Measurements from ENCODE around the gene ERBB4.

ERBB4 gene

GRCh38 chr2:211981451-211981850 lies 557.2 kb downstream of the ERBB4 start:
- no peak for DNase-seq

- DNase-seq: no peak
These were observed 562.5 kb downstream of the ERBB4 start for GRCh38 chr2:211976076-211976475.

DNA sequence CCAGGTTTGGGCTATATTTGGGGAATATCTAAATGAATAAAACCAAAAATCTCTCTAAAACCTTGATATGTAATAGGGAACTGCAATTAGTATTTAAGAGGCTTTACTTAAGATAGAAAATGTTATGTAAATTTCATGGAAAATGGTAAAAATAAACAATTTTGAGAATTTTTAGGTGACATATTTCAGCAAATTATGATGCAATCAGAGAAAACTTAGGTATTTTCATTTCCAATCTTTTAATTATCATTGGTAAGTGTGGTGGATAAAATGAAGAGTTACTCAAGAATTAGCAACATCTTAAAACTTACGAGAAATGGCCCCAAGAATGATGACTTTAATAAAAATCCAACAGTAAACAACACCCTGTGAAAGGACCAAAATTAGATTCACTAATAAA lies 571.4 kb downstream of the ERBB4 start:
- no peak for DNase-seq

DNA sequence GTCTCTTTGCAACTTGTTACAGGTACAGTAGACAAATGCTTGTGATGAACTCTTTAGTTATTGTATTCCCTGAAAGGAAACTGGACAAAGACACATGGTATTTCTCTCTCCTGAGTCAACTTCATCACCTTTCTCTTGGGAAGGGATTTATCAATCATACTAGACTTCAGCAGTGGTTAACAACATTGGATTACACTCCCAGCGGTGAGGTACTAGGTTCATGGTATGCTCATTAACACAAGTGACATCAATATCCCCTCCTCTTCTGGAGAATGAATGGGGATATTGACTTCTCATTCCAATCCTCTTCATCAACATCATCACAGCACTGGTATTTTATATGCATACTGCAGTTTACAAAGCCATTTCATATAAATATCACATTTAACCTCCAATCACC lies 574.6 kb downstream of the ERBB4 start:
- no peak for DNase-seq

DNA sequence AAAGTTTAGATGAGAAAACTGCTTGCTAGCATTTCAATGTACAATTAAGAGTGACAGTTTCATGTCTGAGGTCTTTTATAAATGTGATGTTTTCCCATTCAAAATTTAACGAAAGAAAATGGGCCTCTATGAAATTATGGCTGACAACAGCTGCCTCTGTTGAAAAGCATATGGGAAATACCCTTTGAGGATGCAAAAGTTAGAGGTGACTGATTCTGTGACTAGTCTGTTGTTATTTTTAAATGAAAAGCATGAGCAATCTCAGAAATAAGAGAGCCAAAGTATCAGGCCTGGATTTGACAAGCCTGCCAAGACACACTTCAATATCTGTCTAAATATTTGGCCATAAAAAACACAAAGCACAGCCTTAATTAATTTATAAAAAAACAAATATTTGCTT lies 580.8 kb downstream of the ERBB4 start:
- no peak for DNase-seq

DNA sequence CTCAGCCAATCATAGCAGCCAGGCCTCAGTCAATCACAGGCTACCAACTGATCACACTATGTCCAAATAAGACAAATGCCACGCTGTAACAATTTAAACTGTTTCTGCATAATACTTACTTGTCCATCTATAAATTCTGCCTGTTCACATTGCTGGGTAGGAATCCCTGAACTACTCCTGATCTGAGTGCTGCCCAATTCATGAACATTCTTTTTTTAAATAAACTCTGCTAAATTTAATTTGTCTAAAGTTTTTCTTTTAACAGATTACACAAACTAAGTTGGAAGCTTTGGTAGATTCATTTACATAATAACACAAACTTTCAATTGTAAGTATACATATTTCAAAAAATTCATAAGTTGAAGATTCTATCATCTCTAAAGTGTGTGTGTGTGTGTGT lies 583.0 kb downstream of the ERBB4 start:
- DNase-seq: no peak

DNA sequence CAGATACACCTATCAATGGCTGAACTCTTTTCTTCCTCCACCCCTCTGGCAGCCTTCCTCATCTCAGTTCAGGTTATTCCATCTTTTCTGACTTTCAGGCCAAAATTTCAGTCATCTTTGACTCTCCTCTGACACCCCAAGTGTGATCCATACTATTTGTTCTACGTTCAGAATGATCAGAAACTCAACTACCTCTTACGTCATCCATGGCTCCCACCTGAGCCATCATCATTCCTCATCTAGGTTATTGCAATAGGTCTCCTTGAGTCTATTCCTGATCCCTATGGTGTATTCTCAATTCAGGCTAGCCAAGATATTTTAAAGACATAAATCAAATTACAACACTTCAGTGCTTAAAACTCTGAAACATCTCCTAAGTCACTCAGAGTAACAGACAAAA lies 589.7 kb downstream of the ERBB4 start:
- no peak for DNase-seq

GRCh38 chr2:211946960-211947359 lies 591.6 kb downstream of the ERBB4 start:
- no peak for DNase-seq

DNA sequence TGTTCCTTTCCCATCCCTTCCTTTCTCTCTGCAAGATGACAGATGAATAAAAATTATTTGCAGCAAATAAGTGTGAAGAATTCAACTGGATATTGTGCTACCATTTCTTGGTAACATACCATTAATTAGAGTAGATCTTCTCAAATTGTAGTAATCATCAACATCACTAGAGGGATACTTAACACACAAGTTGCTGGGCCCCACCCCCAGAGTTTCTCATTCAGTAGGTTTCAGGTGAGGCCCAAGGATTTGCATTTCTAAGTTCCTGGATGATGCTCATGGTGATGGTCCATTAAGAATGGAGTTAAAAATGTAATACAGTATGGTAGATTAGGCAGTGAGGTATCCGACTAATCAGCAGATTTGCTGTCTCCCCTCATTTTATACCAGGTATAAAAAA lies 594.0 kb downstream of the ERBB4 start:
- DNase-seq: no peak

GRCh38 chr2:211942153-211942552 lies 596.4 kb downstream of the ERBB4 start:
- DNase-seq: no peak

- DNase-seq: peak; percentile 72
These were observed 597.3 kb downstream of the ERBB4 start for GRCh38 chr2:211941216-211941747.

- DNase-seq: no peak
These were observed 599.4 kb downstream of the ERBB4 start for GRCh38 chr2:211939177-211939576.

DNA sequence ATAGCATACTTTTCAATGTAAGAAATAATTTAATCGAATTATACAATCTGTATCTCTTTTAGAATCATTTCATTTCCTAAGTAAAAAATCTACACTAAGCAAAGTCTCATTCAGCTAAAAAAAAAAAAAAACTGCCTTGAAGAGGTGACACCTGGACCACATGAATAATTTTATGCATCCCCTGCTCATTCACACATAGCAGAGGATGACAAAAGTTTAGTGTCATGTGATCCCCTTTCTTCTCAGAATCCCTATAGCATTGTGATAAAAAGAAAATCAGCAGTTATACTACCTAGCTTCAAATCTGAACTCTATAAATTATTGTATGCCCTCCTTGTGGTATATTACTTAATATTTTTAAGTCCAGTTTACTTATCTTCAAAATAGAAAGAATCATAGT lies 603.8 kb downstream of the ERBB4 start:
- DNase-seq: no peak

DNA sequence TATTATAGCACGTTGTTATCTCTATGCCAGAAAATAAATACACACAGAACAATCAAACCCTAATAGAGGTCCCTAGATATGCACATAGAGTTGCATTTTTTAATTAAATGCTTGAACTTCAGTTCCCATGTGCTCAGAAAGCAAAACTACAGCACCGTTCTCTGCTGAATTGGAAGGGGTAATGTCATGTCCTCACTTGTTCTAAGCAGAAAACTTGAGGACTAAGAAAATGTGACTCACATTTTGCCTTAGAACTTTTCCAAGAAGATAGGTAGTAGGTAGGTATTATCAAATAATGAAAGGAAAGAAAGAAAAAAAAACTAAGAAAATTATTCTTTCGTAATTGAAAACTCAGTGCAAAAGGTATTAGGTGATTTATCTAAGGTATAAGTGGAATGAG lies 607.3 kb downstream of the ERBB4 start:
- DNase-seq: no peak

DNA sequence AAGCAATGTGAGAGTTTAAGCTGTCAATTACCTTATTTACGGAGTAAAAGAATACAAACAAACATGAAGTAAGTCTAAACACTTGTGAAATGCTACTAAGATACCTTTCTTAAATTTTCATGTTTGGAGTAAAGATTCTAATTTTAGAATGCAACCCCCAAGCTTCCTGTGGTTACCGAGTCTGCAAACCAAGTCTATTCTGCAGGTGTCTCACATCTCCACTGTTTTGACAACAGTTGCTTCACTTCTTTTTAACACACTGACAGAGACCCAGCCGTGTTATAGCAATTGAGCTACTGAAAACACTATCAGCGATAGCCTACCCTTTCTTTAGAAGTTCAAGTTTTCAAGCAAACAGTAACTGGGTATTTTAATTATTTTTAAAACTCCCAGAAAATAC lies 608.3 kb downstream of the ERBB4 start:
- DNase-seq: no peak

- DNase-seq: no peak
These were observed 610.4 kb downstream of the ERBB4 start for GRCh38 chr2:211928201-211928600.

GRCh38 chr2:211923019-211923418 lies 615.6 kb downstream of the ERBB4 start:
- no peak for DNase-seq

DNA sequence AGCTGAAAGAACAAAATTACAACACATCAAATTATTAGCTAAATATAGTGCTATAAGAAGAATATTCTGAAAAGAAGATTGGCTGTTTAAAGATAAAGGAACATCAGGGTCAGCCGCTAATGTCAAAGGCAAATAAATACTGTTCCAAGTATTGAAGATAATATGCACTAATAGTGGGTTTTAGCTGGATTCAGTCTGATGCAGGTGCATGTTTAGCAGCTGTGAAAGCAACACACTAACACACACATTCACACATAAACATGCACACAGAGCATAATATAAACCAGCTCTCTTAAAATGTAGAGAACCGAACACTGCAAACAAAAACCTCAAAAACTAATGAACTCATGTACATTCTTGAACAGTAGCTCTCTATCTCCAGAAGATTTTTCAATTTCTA lies 634.6 kb downstream of the ERBB4 start:
- DNase-seq: no peak

GRCh38 chr2:211901226-211901846 lies 637.3 kb downstream of the ERBB4 start:
- no peak for DNase-seq

DNA sequence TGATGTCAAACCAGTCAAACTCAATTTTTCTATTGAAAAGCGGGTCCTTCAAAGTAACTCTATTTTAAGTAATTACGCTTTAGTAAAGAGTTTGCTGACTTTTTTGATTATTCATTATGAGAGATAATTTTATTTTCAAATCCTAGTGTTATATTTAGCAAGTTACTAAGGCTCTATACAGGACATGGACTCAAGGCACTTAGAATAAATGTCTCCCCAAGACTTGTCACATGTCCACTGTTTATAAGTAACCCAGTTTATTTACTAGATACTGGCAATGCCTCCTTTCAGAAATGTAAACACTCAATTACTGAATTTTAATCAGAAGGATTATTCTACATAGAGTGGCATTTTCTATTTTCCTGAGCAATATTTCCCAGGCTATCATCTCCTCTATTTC lies 638.1 kb downstream of the ERBB4 start:
- no peak for DNase-seq

GRCh38 chr2:211900000-211900399 lies 638.6 kb downstream of the ERBB4 start:
- peak; percentile 28 for DNase-seq

DNA sequence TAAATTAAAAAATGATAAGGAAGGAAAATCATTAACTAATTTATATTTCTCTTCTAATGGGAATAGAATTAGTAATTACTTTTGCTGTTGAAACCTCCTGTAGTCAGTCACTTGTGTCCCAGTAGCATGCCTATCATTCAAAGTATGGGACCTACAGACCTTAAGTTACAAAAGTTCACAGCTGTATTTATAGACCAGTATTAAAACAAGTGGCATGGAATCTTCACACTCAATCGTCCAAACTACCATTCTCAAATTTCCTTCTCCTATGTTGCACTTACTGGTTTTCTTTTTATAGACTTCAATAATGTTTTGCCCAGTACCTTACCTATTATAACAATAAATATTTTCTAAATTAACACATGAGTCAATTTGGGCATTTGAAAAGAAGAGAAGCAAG lies 639.9 kb downstream of the ERBB4 start:
- DNase-seq: no peak

- no peak for DNase-seq
These were observed 657.2 kb downstream of the ERBB4 start for GRCh38 chr2:211881449-211881848.

- DNase-seq: no peak
These were observed 659.3 kb downstream of the ERBB4 start for GRCh38 chr2:211879323-211879722.

GRCh38 chr2:211877061-211877460 lies 661.5 kb downstream of the ERBB4 start:
- no peak for DNase-seq
